ENCODE results near the gene NAT8L.

Gene NAT8L

DNA sequence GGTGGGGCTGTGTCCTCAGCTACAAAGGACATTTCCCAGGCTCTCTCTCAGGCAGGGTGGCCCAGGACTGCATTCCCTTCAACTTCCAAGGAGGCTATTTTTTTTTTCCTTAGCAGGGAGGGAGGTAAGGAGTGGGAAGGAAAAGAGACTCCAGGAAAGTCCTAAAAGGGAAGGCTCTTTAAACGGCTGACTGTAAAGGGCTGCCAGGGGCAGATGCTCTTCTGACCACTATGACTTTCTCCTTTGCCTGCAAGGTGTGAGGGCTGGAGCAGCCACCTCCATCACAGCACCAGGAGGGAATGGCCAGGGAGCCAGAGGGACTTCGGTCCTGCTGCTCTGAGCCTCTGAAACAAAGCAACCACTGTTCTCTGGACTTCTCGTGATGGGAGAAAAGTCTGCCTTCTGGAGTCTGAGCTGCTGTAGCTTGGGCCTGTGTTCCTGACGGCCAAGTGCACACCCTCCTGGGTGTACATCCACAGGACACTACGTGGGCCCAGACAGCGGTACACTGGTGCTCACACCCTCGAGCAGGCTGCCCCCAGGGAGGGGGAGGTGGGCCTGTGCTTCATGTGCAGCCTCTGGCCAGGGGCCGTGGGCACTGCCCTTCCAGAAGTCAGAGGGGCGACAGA lies 17.9 kb downstream of the NAT8L start:
- no peak for DNase-seq

GRCh38 chr4:2077537-2078460 lies 18.7 kb downstream of the NAT8L start:
- no peak for DNase-seq

- no peak for DNase-seq
These were observed 19.5 kb downstream of the NAT8L start for GRCh38 chr4:2078584-2078983.

DNA sequence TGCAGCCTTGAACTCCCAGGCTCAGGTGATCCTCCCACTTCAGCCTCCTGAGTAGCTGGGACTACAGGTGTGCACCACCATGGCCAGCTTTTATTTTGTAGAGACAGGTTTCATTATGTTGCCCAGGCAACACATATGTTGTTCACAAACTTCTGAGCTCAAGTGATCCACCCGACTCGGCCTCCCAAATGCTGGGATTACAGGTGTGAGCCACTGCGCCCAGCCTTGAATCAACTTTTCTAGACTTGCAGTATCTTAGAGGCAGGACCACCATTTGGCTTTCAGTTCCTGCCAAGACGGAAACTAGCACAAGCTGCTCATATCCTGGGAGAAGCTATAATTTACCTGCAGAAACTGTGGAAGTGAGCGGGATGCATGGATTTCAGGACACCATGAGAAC lies 19.9 kb downstream of the NAT8L start:
- DNase-seq = no peak

GRCh38 chr4:2079926-2080325 lies 20.8 kb downstream of the NAT8L start:
- no peak for DNase-seq

DNA sequence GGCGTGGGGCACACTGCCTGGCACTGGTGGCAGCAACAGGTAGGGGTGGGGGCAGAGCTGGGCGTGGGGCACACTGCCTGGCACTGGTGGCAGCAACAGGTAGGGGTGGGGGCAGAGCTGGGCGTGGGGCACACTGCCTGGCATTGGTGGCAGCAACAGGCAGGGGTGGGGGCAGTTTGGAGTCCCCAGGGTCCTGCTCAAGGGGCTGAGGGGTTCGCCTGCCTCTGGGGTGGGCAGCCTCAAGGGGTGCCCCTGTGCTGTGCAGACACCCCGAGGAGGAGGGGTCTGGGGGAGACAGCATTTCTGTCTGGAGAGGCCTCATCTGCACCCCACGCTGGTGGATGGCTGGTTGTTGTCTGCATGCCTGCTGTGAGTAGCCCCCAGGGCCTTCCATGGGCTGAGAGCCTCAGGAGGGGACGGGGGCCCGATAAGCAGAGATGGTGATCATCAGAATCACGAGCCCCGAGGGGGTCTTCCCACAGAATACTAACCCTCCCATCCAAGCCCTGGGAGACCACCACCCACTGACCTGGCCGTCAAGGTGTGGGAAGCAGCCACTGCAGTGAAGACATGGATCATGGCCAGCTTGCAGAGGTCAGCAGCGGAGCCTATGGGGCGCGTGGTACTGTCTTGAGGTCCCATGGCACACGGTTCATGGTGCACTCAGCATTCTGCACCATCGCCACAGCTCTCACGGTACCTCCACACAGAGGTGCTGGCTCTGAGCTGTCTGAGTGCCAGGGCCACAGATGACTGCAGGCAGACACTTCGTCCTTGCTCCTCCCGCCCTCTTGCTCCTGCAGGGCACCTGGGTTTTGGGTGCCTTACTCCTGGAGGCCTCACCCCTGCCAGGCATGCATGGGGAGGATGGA lies 21.5 kb downstream of the NAT8L start:
- DNase-seq = no peak

GRCh38 chr4:2081540-2081939 lies 22.4 kb downstream of the NAT8L start:
- DNase-seq = no peak

DNA sequence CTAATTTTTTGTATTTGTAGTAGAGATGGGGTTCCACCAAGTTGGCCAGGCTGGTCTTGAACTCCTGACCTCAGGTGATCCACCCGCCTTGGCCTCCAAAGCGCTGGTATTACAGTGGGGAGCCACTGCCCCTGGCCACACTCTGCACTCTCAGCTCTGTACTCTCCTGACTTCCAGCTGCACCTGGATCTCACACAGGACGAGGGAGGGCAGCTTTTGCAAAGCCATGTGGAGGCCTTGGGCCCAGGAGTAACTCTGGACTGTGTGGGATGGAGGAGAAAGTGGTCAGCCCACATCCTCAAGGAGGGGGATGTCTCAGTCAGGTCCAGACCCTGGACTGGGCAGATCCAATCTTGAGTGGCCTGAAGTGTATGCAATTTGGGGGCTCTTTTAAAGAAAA lies 23.0 kb downstream of the NAT8L start:
- no peak for DNase-seq

DNA sequence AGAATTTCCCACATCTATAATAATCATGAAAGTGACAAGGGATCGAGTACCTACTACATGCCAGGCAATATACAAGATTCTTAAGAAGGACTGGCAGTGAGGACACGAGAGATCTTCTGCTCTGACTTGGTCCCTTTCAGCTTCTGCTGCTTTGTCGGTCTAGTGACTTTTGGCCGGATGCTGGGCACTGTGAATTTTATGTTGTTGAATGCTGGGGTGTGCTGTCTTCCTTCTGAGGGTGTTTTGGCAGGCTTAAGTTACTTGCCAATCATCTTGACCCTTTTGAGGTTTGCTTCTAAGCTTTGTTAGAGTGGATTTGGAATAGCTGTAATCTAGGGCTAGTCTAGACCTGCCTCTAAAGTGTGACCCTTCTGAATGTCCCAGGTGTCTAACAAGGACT lies 23.5 kb downstream of the NAT8L start:
- no peak for DNase-seq

DNA sequence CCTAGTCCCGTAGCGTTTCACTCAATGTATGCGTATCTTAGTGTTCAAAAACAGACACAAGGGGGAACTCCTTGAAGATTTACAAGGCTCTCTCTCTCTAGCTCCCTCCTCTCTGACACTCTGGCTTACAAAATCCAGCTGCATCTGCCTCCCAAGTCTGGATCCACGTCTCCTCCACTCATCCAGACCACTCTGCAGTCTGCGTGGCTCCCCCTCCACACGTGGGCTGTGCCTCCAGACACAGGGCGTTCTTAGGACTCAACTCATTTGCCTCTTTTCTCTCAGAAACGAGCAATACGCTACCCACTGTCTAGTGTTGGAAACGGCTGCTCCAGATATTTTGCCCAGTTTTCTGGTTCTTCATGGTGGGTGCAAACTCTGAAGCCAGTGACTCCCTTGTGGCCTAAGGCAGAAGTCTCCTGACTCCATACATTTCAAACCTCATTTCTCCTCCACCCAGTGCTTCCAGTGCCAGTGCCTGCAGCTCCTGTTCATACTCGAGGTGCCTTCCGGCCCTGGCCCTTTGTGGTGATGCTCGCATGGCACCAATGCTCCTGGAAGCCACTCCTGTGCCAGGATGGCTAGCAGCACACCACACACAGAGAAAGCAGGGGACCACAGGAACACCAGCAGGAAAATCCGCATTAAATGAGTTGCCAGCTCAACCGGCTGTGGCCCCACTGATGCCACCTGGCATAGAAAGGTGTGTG lies 24.1 kb downstream of the NAT8L start:
- no peak for DNase-seq

DNA sequence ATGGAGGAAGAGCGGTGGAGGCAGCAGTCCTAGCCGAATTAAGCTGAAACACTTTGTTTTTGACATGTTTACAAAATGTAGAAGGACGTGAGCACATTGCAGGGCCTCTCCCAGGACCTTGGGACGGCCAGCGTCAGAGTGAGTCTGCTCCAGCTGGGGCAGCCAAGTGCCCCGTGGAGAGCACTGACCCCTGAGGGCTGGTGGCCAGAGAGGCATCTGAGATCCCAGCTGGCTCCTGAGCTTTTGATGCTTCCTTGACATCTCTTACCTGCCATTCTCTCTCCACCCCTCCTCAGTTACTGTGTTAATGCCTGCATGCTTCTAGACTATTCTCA lies 24.7 kb downstream of the NAT8L start:
- DNase-seq = no peak

DNA sequence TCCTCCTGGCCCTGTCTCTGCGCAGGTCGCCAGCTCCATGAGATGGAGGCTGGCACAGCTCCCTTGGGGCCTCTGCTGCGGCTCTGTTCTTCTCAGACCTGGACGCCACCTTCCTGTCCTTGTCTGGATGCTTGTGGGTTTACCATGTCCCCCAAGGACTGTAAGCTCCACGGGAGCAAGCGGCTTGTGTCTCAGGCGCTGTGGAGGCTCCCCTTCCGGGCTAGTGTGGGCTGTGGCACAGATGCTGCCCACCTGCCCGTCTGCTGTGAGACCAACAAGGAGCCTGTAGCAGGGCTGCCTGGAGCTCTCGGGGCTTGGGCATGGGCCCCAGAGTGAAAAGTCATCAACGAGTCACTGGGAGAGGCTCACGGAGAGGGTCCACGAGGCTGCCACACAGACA lies 25.2 kb downstream of the NAT8L start:
- DNase-seq = no peak

DNA sequence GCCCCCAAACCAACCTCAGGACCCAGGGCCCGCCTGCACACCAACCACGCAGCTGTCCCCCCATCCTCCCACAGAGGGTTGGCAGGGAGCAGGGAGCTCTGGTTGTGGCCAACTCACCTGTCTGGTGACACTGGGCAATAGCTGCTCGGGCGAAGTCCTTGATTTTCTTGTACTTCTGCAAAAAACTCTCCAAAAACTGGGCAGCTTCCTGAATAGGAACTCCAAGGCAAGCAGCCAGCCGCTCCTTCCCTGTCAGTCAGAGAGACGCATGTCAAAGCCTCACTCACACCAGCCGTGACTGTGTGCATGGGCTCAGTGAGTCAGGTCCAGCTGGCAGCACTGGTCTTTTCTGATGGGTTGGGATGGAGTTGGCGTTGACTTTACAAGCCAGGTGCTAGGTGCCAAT lies 26.4 kb downstream of the NAT8L start:
- DNase-seq = no peak

- no peak for DNase-seq
These were observed 28.0 kb downstream of the NAT8L start for GRCh38 chr4:2087170-2087569.

GRCh38 chr4:2089222-2089621 lies 30.1 kb downstream of the NAT8L start:
- DNase-seq = no peak

DNA sequence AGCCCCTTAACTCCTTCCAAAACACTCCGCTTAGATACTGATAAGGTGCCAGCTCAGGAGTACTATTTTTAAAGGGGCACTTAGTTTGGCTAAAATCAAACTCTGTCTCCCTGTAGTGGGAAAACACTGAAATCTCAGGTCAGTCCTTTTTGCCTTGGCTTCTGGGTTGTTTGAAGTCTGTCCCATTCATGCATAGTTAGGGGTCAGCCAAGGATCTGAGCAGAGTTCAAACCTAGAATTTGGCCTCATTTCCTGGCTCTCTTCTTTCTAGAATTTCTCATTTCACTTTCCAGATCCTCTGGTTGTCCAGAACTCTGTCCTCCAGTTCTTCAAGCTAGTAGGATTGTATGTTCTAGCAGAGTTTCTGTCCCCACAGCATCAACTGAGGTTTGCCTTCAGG lies 31.5 kb downstream of the NAT8L start:
- DNase-seq = no peak

DNA sequence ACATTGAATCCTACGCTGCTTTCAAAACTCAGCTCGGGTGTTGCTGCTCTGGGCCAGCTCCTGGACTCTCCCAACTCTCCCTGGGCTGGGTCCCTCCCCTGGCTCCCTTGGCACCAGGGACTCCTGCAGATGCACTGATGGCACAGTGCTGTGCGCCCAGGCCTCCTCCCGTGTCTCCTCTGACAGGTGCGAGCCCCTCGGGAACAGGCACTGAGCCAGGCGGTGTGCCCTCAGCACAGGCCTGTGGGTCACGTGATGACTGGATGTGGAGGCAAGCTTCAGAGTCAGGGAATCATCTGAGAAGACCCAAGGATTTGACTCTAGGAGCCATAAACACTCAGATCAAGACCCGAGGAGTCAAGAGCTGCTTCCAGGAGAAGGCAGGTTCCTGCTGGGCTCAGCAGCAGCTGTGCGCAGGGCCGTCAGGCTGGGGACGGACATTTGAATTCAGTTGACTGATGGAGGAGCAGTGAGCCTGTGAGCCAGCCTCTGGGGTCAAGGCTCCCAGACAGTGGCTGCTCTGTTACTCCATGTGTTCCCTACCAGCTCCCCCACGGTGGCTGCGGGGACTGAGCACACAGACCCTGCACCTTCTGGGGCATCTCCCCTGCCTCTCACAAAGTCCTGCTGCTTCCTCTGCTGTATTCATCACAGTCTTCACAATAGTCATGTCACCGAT lies 33.0 kb downstream of the NAT8L start:
- DNase-seq = no peak

DNA sequence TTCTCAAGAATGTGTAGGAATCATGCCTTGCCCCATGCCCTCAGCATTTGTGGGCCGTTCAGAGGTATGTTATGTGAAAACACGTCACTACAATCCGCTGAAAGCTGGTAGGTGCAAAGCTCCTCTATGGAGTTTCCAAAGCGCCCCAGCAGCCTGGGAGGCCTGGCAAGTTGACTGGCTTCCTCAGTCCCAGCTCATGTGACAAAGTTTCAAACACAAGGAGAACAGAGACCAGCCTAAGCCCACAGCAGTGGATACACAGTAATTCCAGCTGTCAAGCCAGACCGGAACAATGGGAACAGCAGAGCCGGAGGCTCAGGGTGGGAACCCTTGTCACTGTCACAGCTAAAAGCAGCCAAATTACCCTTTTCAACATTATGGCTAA lies 33.5 kb downstream of the NAT8L start:
- no peak for DNase-seq

- no peak for DNase-seq
These were observed 34.1 kb downstream of the NAT8L start for GRCh38 chr4:2093265-2093664.

GRCh38 chr4:2094545-2094944 lies 35.4 kb downstream of the NAT8L start:
- DNase-seq = no peak

GRCh38 chr4:2095236-2096072 lies 36.3 kb downstream of the NAT8L start:
- no peak for DNase-seq
